Skin of body (tissue), 2 donors: ENCODE data around the gene COL4A2. TPM values are rescaled to one million over a fixed set of nuclear protein-coding genes. Genes with fewer than 3 reads are reported as not detected.

Experiments used
- DNase-seq: peaks from one replicate; lab custom pipeline; 2025; lab: John Stamatoyannopoulos, UW
- total RNA-seq: library from RNA; depleted of rRNA; stranded (reverse); fragments of >200 nt; gene quantifications from one replicate; pipeline ENCODE4 v1.2.3, GENCODE V29; 2014

COL4A2 gene
- total RNA-seq, 1 donor from 2014 or later = 479 TPM

DNA sequence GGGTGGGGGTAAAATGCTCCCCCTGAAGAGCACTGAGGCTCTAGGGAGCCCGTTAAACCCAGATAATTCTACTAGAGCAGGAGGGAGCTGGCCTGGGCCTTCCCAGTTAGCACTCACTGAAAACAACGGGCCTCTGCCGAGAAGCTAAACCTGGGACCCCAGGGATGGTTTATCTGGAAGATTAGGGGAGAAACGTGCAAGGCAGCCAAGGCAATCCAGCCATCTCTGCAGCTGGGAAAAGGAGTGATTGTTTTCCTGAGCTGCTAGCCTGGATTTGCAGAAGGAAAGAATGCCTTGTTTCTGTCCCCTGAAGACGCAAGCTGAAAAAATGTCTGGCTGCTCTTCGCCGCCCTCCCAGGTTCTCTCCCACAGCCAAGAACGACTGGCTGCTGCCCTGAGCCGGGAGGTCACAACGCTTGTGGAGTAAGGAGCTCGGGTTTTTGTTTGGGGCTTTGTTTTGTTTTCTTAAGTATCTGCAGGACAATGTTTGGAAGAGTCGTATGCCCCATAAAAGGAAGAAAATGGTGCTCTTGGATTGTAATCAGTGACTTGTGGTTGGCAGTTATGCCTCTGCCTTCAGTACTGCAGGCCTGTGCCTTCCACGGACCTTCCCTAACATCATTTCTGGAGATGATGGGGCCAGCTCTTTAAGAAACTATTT, 31.5 kb downstream of the COL4A2 start:
- peak; percentile 84 for DNase-seq

DNA sequence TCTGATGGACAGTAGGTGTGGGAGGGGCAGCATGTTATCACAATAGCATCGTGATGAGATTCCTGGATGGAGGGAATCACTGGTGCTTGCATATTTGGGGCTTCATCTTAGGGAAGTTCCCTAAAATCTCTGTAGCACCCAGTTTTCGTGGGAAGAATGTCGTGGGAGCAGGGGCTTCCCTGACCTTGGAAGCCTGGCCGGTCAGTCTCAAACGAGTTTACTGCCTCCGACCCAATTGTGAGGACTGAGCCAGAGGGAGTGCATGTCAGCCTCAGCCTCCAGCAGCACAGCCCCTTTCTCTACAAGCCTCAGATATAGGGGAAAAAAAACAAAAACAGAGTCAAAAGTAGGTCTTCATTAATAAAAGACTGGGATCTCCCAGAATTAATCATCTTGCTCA, 32.2 kb downstream of the COL4A2 start:
- DNase-seq = no peak

DNA sequence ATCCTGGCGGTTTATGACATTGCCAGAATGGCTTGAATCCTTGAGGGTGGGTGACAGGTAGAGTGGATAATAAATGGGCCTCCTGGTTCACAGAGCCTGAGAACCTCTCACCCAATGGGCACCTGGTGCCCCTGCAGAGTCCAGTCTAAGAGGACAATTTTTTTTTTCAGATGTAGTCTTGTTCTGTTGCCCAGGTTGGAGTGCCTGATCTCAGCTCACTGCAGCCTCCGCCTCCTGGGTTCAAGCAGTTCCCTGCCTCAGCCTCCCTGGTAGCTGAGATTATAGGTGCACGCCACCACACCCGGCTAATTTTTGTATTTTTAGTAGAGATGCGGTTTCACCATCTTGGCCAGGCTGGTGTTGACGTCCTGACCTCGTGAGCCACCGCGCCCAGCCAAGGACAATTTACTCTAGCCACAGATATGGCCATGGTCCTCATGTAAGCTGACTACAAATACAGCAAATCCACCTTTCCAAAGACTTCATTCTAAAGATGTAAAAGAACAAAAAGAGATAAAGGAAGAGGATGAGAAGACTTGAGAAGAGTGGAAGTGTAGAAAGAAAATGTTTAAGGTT, 33.0 kb downstream of the COL4A2 start:
- DNase-seq = no peak

DNA sequence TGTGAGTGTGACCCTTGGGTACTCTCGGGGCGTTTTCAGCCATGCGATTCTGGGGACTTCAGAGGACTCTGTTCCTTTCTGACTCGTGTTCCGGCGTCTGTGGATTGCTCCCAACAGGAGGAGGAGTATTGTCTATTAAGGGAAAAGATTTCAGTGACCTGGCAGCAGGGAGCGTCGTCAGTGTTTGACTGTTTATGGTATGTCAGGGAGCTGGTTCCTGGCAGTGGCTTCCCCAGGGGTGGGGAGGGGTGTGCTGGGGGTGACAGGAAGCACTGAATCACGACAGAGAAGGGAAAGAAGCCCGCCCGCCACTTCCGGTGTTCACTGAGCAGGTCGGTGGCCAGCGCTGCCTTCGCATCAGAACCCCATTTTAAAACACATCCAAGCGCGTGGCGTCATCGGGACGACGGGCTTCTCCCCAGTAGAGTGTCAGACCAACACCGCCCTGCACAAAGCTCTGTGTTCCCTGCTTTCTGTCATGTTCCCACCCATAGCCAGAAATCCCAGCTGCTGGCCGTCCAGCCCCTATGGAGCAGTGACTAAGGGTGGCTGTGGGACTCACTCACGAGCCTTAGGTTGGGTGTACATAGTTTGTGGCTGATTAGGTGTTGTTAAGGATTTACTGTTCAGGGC, 33.8 kb downstream of the COL4A2 start:
- peak; percentile 58 for DNase-seq

DNA sequence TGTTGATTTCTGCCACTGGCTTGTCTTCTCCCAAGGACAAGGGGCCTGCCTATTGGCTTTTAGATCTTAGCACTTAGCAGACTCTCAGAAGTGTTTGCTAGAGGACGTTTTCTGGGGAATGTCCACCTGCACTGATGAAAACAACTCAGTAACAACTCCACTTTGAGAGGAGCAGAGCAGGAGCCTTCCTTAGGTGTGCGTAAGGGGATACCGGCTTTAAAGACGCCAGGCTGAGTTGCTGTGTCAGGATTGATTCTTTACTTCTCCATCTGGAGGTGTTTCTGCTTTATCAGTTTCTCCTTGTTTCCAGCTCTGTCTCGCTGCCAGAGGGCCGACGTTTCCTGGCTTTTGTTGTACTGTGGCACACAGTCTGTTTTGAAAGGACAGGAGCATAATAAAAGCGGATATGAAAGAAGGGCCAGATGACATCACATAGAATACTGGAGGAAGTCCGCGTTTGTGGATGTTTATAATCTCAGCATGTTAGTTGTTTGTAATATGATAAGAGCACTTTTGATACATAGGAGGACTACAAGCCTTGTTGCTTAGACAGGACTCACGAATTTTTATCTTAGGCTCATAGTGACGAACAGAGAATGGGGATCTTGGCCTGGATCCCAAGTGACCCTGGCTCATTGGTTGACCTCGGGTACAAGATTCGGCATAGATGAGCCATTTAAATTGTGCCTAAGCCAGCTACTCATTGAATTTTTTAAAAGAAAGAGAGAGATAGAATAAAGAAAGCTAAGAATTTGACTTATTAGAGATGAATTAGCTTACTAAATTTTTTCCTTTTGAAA, 34.6 kb downstream of the COL4A2 start:
- DNase-seq = no peak

DNA sequence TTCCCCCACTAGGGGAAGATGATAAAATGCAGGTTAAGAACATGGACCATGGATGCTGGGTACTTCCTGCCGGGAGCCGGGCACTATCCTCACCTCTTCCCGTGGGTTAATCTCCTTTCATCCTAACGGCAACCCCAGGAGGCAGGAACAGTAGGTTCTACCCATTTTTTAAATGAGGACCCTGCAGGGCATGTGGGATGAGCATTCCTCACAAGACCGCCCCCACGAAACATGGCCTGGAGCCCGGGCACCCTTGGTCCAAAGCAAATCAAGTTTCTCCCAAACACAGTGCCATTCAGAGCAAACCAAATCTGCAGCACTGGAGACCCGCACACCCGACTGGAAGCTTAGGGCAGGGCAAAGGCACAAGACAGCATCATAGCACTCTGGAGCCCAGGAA, 35.4 kb downstream of the COL4A2 start:
- DNase-seq = no peak

DNA sequence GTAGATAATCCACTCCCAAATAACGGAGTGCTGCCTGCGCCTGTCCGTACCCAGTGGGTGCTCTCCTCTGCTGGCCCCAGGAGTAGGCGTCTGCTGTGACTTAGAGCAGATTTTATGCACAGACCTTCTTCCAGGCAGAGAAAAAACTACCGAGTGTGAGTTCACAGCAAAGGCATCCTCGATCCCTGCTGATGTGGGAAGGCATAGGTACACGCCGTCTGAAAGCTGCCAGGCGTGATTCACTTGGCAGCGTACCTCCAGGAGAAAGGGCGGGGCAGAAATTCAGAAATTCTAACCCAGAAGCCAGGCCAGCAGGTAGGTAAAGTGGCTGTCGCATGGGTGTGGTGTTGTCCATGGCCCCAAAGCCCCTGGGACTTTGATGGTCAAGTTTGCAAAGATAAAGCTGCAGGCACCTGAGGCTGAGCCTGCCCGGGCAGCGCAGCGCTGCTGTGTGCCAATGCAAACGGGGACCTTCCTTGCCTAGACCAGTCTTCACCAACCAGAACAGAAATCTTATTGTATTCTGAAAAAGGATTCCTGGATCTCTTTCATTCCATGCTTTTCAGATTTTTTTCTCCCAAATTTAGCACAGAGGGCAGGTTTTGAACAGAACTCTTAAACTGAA, 36.3 kb downstream of the COL4A2 start:
- no peak for DNase-seq

DNA sequence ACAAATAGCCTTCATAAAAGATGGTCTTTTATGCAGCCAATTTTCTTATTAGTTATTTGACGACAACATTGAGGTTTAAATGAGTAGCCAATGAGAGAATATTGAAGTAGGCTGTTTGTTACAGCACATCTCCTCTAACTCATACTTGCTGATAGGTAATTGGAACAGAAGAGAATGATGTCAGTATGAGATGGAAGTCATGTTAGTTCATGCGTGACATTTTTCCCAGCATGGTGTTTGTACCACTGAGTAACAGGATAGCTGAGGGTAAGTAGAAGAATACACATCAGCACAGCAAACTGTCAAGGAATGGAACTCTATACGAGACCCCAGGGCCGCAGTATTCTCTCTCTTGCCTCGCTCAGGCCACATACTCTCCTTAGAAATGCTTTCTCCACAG, 37.2 kb downstream of the COL4A2 start:
- no peak for DNase-seq

DNA sequence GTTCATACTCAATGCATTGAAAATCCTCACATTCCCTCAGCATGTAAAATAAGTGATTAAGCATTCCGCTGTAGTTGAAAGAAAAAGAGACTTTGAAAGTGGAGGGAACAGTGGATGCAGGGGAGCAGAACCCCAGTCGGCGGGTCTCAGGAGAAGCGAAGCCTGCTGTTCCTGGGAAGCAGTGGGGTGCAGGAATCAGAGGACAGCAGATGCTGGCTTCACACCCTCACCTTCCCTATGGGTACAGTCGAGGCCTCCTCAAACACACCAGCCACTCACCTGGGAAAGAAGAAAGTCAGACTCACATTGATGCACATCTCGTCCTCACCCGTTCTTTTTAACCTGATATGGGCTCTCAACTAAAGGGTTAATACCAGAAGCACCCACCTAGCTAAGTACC, 38.2 kb downstream of the COL4A2 start:
- no peak for DNase-seq

DNA sequence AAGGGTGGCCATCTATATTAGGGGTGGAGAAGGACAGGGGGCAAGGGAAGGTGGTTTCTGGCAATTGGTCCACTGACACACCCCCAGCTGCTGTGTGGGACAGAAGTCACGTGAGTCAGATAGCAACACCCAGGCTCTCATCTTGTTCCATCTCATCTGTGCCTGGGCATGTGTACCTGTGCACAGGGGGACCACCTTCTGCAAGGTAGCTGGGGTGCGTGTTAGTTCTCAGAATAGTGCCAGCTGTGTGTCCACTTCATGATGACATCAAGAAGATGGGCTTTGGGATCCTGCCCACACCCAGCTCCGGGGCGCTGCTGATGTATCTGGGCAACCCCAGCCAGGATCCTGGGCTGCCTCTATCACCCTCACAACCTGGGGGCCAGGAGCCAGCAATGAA, 38.6 kb downstream of the COL4A2 start:
- no peak for DNase-seq

DNA sequence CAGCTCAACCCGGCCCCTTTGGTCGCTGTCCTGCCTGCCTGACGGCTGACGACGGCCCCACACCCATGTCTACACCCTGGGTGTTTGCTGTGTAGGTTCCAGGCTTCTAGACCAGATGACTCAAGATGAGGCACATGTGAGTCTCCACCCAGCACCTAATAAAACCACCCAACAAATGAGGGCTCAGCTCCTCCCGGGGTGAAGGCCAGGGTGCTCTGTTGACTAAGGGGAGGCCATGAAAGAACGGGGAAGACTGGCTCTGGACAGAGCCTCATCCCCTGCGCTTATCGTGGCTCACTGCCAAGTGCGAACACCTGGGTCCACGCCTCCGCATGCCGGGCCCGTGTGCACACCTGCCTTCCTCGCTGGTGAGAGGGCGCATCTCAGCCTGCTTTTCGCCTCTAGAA, 39.6 kb downstream of the COL4A2 start:
- no peak for DNase-seq

DNA sequence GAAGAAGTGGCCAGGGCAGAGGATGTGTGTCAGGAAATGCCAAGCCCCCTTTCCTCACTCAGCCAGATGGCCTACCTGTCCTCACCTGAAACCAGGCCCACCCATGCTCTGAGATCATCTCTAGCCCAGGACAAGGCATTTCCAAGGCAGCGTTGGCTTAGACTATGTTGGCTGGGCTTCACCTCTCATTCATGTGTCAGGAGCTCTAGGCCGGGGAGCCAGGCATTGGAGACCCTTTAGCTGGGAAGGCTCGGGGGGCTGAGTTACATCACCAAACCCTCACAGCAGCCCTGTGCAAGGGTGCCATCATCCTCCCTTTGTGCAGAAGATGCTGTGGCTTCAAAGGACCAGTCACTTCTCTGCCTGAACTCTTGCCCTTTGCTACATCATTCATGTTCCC, 40.0 kb downstream of the COL4A2 start:
- no peak for DNase-seq

DNA sequence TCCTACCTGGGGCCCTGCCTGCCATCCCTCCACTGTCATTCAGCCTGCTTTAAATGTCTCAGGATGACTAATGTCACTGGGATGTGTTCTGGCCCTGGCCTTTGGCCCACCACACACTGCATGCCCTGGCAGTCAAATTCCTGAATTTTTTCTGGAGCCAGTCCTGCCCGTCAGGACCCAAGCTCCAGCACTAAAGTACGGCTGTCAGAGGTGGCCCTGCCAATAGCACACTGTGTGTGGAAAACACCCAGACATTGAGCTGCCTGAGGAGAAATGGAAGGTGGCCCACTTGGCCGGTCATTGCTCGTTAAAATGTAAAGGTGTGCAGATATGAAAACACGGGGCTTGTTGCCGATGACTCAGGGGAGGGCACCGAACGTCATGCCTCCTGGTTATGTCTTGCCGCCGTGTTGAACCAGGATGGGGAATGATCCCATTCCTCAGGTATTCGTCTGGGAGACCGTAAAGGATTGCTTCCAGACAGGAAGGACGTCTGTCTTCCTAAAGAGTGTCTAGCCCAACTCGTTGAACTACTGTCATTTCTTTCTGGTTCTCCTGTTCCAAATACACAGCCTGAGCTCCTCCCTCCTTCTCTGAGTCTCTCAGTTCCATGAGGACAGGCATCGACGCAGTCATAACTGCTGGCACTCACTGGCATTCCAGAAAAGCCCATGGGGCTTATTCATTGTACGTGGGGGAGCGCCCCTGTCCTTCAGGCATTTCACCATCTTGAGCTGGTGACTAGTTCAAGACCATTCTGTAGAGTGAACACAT, 40.6 kb downstream of the COL4A2 start:
- DNase-seq = no peak

DNA sequence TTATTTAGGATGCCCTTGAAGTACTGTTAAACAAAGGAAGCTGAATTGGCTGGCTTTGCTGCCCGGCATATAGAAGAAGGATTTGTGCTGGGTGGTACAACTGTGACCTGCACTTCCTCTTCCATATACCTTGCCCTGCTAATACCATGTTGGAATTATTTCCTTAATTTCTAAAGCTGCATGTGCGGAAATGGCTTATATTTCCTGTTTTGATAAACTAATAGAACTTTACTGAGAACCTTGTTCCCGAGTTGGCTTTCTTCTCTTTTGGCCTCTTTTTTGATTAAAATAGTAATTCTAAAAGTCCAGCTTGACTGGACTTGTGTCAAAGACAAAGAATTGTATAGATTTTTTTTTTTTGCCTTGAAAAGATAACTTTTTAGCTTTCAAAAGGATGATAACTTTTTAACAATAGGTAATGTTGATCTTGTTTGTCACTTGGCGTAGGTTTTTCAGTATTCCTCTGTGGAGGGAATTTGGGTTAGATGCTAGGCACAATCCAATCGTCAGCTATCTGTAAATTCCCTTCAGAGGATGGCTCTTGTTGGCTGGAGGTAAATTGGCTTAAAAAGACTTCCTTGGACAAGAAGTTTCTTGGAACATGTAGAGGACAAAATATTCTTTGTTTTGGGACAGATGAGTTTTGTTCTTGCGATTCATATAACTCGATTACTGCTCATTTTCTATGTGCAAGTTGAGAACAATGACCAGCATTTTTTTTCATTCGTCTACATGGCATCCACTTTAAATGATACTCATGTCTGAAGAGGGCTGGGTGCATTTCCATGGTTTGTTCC, 41.4 kb downstream of the COL4A2 start:
- DNase-seq = peak; percentile 43

DNA sequence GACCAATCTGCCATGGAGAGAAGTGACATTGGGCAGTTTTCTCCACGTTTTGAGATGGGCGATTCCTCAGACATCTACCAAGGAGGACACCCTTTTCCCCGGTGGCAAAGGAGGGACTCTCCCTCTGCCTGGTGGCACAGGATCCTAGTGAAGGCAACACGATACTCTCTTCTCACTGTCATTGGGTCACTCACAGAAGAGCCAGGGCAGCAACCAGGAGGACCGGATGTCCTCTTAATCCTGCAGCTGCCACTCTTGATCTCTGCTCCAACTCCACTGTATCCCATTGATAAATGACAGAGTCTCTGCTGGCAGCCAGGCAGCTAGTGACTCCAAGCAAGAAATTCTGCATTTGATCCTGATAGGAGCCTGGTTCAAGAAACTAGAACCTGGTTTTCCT, 42.2 kb downstream of the COL4A2 start:
- no peak for DNase-seq

DNA sequence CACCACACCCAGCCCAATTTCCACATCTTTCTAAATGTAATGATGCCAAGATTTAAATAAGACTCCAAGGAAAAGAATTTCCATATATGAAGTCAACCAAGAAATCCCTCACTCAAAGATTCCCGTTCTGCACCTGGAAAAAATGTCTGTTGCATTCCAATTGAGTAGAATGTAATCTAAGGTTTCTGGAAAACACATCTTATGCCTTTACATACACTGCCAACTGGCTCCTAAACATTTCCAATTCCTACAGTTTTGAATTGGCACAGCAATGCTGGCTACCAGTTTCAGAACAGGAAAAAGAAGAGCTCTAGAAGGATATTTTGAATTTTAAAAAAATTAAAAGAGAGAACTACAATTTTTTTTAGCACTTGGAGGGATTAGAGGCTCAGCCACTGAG, 43.0 kb downstream of the COL4A2 start:
- no peak for DNase-seq

DNA sequence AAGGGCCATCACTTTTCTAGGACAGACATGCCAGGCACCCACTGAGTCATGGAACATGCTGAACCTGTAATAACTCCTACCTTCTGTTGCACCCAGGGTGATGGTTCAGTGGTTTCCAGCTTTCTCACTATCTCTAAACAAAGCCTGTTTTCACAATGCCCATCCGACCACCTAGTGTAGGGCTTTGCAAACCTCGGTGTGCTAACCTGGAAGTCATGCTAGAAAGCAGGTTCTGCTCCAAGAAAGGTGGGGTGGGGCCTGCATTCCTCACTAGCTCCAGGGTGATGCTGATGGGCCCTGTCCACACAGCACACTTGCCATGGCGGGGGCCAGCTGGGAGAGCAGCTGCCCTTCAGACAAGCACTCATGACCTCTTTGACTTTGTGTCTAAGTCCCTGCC, 43.4 kb downstream of the COL4A2 start:
- DNase-seq = no peak

DNA sequence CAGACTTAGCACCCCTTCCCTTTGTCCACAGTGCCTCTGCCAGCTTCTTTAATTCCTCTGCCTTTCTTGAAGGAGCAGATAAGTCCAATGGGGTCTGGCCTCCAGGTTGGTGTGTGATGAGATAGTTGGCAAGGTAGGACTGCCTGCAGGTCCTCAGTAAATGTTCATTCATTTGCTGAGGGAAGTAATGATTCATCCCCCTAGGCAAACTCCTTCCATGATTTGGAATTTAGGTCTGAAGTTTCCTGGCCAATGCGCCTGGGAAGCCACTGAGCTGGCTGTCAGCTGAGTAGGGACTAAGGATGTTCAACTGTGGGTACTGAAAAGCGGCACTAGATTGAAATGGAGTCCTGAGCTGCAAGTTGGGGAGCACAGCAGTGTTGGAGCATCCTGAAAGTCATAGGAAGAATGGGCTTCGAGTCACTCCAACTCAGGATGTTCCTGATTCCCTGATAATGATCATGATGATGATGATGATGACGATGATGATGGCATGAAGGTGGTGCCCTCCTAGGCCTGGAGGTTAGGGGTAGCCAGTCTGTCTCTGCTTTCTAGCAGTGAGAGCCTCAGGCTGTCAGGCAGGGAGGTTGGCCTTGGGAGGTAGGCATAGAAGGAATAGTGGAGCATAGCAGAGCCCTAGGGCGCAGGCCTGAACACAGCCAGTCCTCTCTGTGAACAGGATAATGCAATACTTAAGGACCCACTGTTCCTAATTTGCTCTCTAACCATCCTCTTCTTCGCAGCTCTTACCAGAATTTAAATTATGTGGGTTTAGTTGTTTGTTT, 44.7 kb downstream of the COL4A2 start:
- DNase-seq = no peak

DNA sequence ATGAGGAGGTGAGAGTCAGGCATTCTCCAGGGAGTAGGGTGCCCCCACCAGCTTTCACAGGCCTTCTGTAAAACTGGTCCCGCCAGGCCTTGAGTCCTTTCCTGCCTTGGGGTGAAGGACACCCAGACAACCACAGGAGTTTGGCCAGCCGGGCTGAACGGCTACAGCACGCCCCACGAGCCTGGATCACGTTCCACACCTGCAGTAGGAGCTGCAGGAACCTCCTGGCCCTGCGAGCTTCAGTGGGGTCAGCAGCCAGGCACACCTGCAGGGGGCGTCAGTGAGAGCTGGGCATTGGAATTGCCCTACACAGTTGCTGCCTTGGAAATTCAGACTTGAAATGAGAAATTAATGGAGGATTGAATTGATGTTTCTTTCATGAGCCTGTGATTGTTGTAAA, 45.7 kb downstream of the COL4A2 start:
- no peak for DNase-seq
